SIG-M5 (cell line): ENCODE data around the gene LRIG1.

Experiments
- DNase-seq: peaks from one replicate; lab custom pipeline; 2025; lab: John Stamatoyannopoulos, UW

The LRIG1 gene

GRCh38 chr3:66382142-66382541, 118.7 kb downstream of the LRIG1 start:
- no peak for DNase-seq

GRCh38 chr3:66381626-66382025, 119.2 kb downstream of the LRIG1 start:
- no peak for DNase-seq

- DNase-seq, result no peak
These were observed 120.5 kb downstream of the LRIG1 start for GRCh38 chr3:66380200-66380932.

GRCh38 chr3:66379565-66379964, 121.3 kb downstream of the LRIG1 start:
- no peak for DNase-seq

- DNase-seq, result no peak
These were observed 122.6 kb downstream of the LRIG1 start for GRCh38 chr3:66378256-66378655.

GRCh38 chr3:66377800-66378199, 123.0 kb downstream of the LRIG1 start:
- no peak for DNase-seq

- DNase-seq, result no peak
These were observed 124.3 kb downstream of the LRIG1 start for GRCh38 chr3:66376568-66376967.

- no peak for DNase-seq
These were observed 128.0 kb downstream of the LRIG1 start for GRCh38 chr3:66372681-66373350.

GRCh38 chr3:66371432-66371831, 129.4 kb downstream of the LRIG1 start:
- no peak for DNase-seq

- no peak for DNase-seq
These were observed 130.6 kb downstream of the LRIG1 start for GRCh38 chr3:66370179-66370578.

- DNase-seq, result no peak
These were observed 132.8 kb downstream of the LRIG1 start for GRCh38 chr3:66367979-66368378.

- no peak for DNase-seq
These were observed 134.1 kb downstream of the LRIG1 start for GRCh38 chr3:66366747-66367146.

- DNase-seq, result no peak
These were observed 135.7 kb downstream of the LRIG1 start for GRCh38 chr3:66365080-66365479.

- DNase-seq, result no peak
These were observed 137.7 kb downstream of the LRIG1 start for GRCh38 chr3:66363148-66363547.

GRCh38 chr3:66362541-66362941, 138.3 kb downstream of the LRIG1 start:
- DNase-seq, result no peak

- no peak for DNase-seq
These were observed 139.5 kb downstream of the LRIG1 start for GRCh38 chr3:66361356-66361755.

GRCh38 chr3:66355997-66356396, 144.8 kb downstream of the LRIG1 start:
- no peak for DNase-seq

- DNase-seq, result no peak
These were observed 145.4 kb downstream of the LRIG1 start for GRCh38 chr3:66355394-66355793.

- DNase-seq, result no peak
These were observed 146.8 kb downstream of the LRIG1 start for GRCh38 chr3:66354001-66354400.

GRCh38 chr3:66353530-66353929, 147.3 kb downstream of the LRIG1 start:
- DNase-seq, result no peak

- no peak for DNase-seq
These were observed 147.8 kb downstream of the LRIG1 start for GRCh38 chr3:66353039-66353438.

- DNase-seq, result no peak
These were observed 150.2 kb downstream of the LRIG1 start for GRCh38 chr3:66350601-66351000.

- no peak for DNase-seq
These were observed 152.1 kb downstream of the LRIG1 start for GRCh38 chr3:66348704-66349103.
